H9 (cell line): ENCODE data around the gene UPF1. TPM values are rescaled to one million over a fixed set of nuclear protein-coding genes. Genes with fewer than 3 reads are reported as not detected.

Source experiments
- DNase-seq: peaks from one replicate; pipeline ENCODE4 v3.0.0-alpha.2; 2017
- H2AFZ ChIP-seq: one replicate; pipeline ENCODE4 v1.6.1; 2013; ENCODE audit warnings: mild to moderate bottlenecking, low read length, control low read depth, moderate library complexity
- H2AK5ac ChIP-seq: 2 replicates; pipeline ENCODE4 v1.6.1; 2013; ENCODE audit warnings: low read length, control low read depth, mixed read lengths; ENCODE audit not compliant: insufficient read length
- H2BK120ac ChIP-seq: one replicate; pipeline ENCODE4 v1.6.1; 2013; ENCODE audit warnings: low read depth, mild to moderate bottlenecking, low read length, control low read depth, inconsistent platforms; ENCODE audit not compliant: poor library complexity, severe bottlenecking
- H2BK12ac ChIP-seq: 2 replicates; pipeline ENCODE4 v1.6.1; 2013; ENCODE audit warnings: low read length, control low read depth, mixed read lengths, low read depth; ENCODE audit not compliant: insufficient read length
- H2BK15ac ChIP-seq: 2 replicates; pipeline ENCODE4 v1.6.1; 2013; ENCODE audit warnings: low read depth, low read length, control low read depth
- H2BK20ac ChIP-seq: one replicate; pipeline ENCODE4 v1.6.1; 2013; ENCODE audit warnings: low read depth, mild to moderate bottlenecking, low read length, control low read depth, inconsistent platforms; ENCODE audit not compliant: poor library complexity, severe bottlenecking
- H2BK5ac ChIP-seq: 2 replicates; pipeline ENCODE4 v1.6.1; 2013; ENCODE audit warnings: low read length, control low read depth, mixed read lengths; ENCODE audit not compliant: insufficient read length
- H3K14ac ChIP-seq: 2 replicates; pipeline ENCODE4 v1.6.1; 2013; ENCODE audit warnings: low read length, control low read depth; ENCODE audit not compliant: insufficient read depth
- H3K18ac ChIP-seq: 2 replicates; pipeline ENCODE4 v1.6.1; 2013; ENCODE audit warnings: low read depth, mild to moderate bottlenecking, mixed read lengths, low read length, control low read depth; ENCODE audit not compliant: insufficient read length
- H3K23ac ChIP-seq: 2 replicates; pipeline ENCODE4 v1.6.1; 2013; ENCODE audit warnings: low read length, control low read depth, mixed read lengths, low read depth; ENCODE audit not compliant: insufficient read length
- H3K23me2 ChIP-seq: 2 replicates; pipeline ENCODE4 v1.6.1; 2013; ENCODE audit warnings: low read depth, mild to moderate bottlenecking, mixed read lengths, low read length, control low read depth; ENCODE audit not compliant: insufficient read length, poor library complexity, severe bottlenecking
- H3K27ac ChIP-seq: 2 replicates; pipeline ENCODE4 v1.5.1; 2013; ENCODE audit warnings: low read length, control low read depth, mixed read lengths, low read depth; ENCODE audit not compliant: insufficient read length
- H3K27me3 ChIP-seq: 2 replicates; pipeline ENCODE4 v1.6.1; 2013; ENCODE audit warnings: low read length, control low read depth, inconsistent platforms; ENCODE audit not compliant: insufficient read depth
- H3K4ac ChIP-seq: 2 replicates; pipeline ENCODE4 v1.6.1; 2013; ENCODE audit warnings: low read depth, mild to moderate bottlenecking, control low read depth, inconsistent platforms, low read length, moderate library complexity
- H3K4me1 ChIP-seq: 2 replicates; pipeline ENCODE4 v1.6.1; 2013; ENCODE audit warnings: low read length, control low read depth, inconsistent platforms; ENCODE audit not compliant: insufficient read depth
- H3K4me2 ChIP-seq: 2 replicates; pipeline ENCODE4 v1.6.1; 2013; ENCODE audit warnings: low read length, control low read depth, mixed read lengths; ENCODE audit not compliant: insufficient read length, insufficient read depth
- H3K56ac ChIP-seq: 2 replicates; pipeline ENCODE4 v1.6.1; 2013; ENCODE audit warnings: low read depth, mild to moderate bottlenecking, mixed read lengths, low read length, control low read depth; ENCODE audit not compliant: insufficient read length
- H3K79me1 ChIP-seq: 2 replicates; pipeline ENCODE4 v1.6.1; 2013; ENCODE audit warnings: low read depth, mild to moderate bottlenecking, moderate library complexity, low read length, control low read depth, inconsistent platforms; ENCODE audit not compliant: insufficient read depth, poor library complexity, severe bottlenecking
- H3K79me2 ChIP-seq: 2 replicates; pipeline ENCODE4 v1.6.1; 2013; ENCODE audit warnings: low read length, control low read depth, inconsistent platforms; ENCODE audit not compliant: insufficient read depth
- H3K9ac ChIP-seq: 2 replicates; pipeline ENCODE4 v1.6.1; 2013; ENCODE audit warnings: low read length, control low read depth, mixed read lengths; ENCODE audit not compliant: insufficient read length; ENCODE audit errors: extremely low read depth
- H3K9me3 ChIP-seq: one replicate; pipeline ENCODE4 v1.6.1; 2013; ENCODE audit warnings: low read depth, low read length, inconsistent platforms; ENCODE audit not compliant: control insufficient read depth
- H3T11ph ChIP-seq: one replicate; pipeline ENCODE4 v1.6.1; 2013; ENCODE audit warnings: mild to moderate bottlenecking, low read length, control low read depth, inconsistent platforms
- H4K20me1 ChIP-seq: one replicate; pipeline ENCODE4 v1.6.1; 2013; ENCODE audit not compliant: control insufficient read depth, insufficient read length, insufficient read depth
- H4K5ac ChIP-seq: 2 replicates; pipeline ENCODE4 v1.6.1; 2013; ENCODE audit warnings: low read depth, mild to moderate bottlenecking, mixed read lengths, low read length, control low read depth; ENCODE audit not compliant: insufficient read length
- H4K8ac ChIP-seq: replicated peaks from 2 replicates; pipeline ENCODE4 v1.6.1; 2013; ENCODE audit warnings: low read length, control low read depth, mixed read lengths, low read depth; ENCODE audit not compliant: insufficient read length
- H4K91ac ChIP-seq: 2 replicates; pipeline ENCODE4 v1.6.1; 2013; ENCODE audit warnings: low read depth, mild to moderate bottlenecking, moderate library complexity, mixed read lengths, low read length, control low read depth; ENCODE audit not compliant: insufficient read length
- H3K27ac Mint-ChIP-seq, 3 experiments: 2 replicates in 2 of 3; 3 replicates in 1 of 3; pipeline ENCODE4 v1.8.0; 2020 to 2021; ENCODE audit warnings: mixed read lengths in 3 of 3, mild to moderate bottlenecking in 1 of 3, moderate library complexity in 1 of 3
- H3K27me3 Mint-ChIP-seq: 2 replicates; pipeline ENCODE4 v1.8.0; 2021; ENCODE audit warnings: low read depth, mild to moderate bottlenecking, moderate library complexity, mixed read lengths
- H3K36me3 Mint-ChIP-seq, 3 experiments: 2 replicates in 2 of 3; 3 replicates in 1 of 3; pipeline ENCODE4 v1.8.0; 2020 to 2021; ENCODE audit warnings: low read depth in 3 of 3, mixed read lengths in 3 of 3; ENCODE audit not compliant: insufficient read depth in 1 of 3
- H3K4me1 Mint-ChIP-seq, 2 experiments: 2 replicates each; pipeline ENCODE4 v1.8.0; 2020; ENCODE audit warnings: mixed read lengths in 2 of 2
- H3K4me3 Mint-ChIP-seq, 2 experiments: 2 replicates in 1 of 2; 3 replicates in 1 of 2; pipeline ENCODE4 v1.8.0; 2020 to 2021; ENCODE audit warnings: mild to moderate bottlenecking in 2 of 2, mixed read lengths in 2 of 2, moderate library complexity in 1 of 2
- H3K9me3 Mint-ChIP-seq, 2 experiments: 2 replicates in 1 of 2; 3 replicates in 1 of 2; pipeline ENCODE4 v1.8.0; 2020; ENCODE audit warnings: mild to moderate bottlenecking in 2 of 2, mixed read lengths in 2 of 2, moderate library complexity in 1 of 2
- CTCF ChIP-seq: fragments of 200-600 bp; sonication (generic); conservative IDR thresholded peaks from 3 replicates; pipeline ENCODE4 v1.8.0; 2021; ENCODE audit warnings: antibody characterized with exemption, mild to moderate bottlenecking
- WGBS: extraction: QIAGEN DNeasy Blood & Tissue Kit; methylation state at CpG from one replicate; pipeline ENCODE4 v1.1.7; 2013; ENCODE audit warnings: missing lambda C conversion rate, low lambda C conversion rate, mixed read lengths; ENCODE audit not compliant: insufficient read length; ENCODE audit errors: extremely low coverage; 5-methylcytosine and 5-hydroxymethylcytosine counted together
- total RNA-seq: library from RNA; stranded (reverse); gene quantifications from 2 replicates; pipeline ENCODE4 v1.2.1, GENCODE V29; 2021

The UPF1 gene
- total RNA-seq, 1 experiment from 2014 or later = 85.4 TPM

GRCh38 chr19:18866800-18867123 is 35.0 kb downstream of the UPF1 start:
- no peak overlapping the region for H2BK12ac ChIP-seq
- peaks cover 17 to 56% (median 48%) of the 10 kb centered on the region in 3 experiments for H3K36me3 Mint-ChIP-seq
- H2BK120ac ChIP-seq = no peak overlapping the region
- H3K4me3 Mint-ChIP-seq = no peak overlapping the region
- no peak for DNase-seq
- H2BK20ac ChIP-seq = no peak overlapping the region
- no peak overlapping the region for H4K91ac ChIP-seq
- H3K4ac ChIP-seq = no peak overlapping the region
- no peak; the same call in 1 of the 3 replicates for TF ChIP-seq CTCF
- no peaks in the 10 kb centered on the region for H3K23me2 ChIP-seq
- H3K18ac ChIP-seq = no peak overlapping the region
- H3K79me1 ChIP-seq = no peaks in the 10 kb centered on the region
- no peak overlapping the region for H3K14ac ChIP-seq
- no peak overlapping the region for H3K9ac ChIP-seq
- no peaks in the 10 kb centered on the region for H3K4me1 ChIP-seq
- no peak overlapping the region for H2AFZ ChIP-seq
- H3K9me3 ChIP-seq = no peaks in the 10 kb centered on the region
- H4K5ac ChIP-seq = no peak overlapping the region
- H3K56ac ChIP-seq = no peak overlapping the region
- WGBS = no CpG with 5 or more reads among the region's 17 CpGs
- H3K4me1 Mint-ChIP-seq = peaks cover 0 to 13% of the 10 kb centered on the region in 2 experiments; a peak in 2 of 4 replicates
- H3K27me3 Mint-ChIP-seq = no peaks in the 10 kb centered on the region
- H2BK15ac ChIP-seq = no peak overlapping the region
- no peak overlapping the region for H2BK5ac ChIP-seq
- H2AK5ac ChIP-seq = no peak overlapping the region
- no peak overlapping the region for H4K8ac ChIP-seq
- no peak overlapping the region for H3K23ac ChIP-seq
- no peaks in the 10 kb centered on the region for H3K79me2 ChIP-seq
- no peak overlapping the region for H3T11ph ChIP-seq
- H3K4me2 ChIP-seq = no peak overlapping the region
- H3K27ac Mint-ChIP-seq = peak overlapping the region in 1 of 3 experiments; percentile 32; a peak in 2 of 7 replicates
- no peak overlapping the region for H3K27ac ChIP-seq
- no peaks in the 10 kb centered on the region for H4K20me1 ChIP-seq
- H3K9me3 Mint-ChIP-seq = no peaks in the 10 kb centered on the region
- no peaks in the 10 kb centered on the region for H3K27me3 ChIP-seq
